Measurements from ENCODE around the gene CADPS.

Gene CADPS

GRCh38 chr3:62774221-62774620 lies 101.0 kb downstream of the CADPS start:
- Histone ChIP-seq H3K27me3 (ENCODE audit: insufficient read depth, low read depth, severe bottlenecking) (no peaks in the 10 kb centered on the region), H3K9me3 (ENCODE audit: severe bottlenecking) (no peaks in the 10 kb centered on the region), H3K36me3 (peaks cover 4% of the 10 kb centered on the region; the same call in 1 of the 2 replicates), H3K4me3 (ENCODE audit: low read depth, low read length) (no peak overlapping the region), H3K27ac (no peak overlapping the region)
- TF ChIP-seq, protein P1, sequence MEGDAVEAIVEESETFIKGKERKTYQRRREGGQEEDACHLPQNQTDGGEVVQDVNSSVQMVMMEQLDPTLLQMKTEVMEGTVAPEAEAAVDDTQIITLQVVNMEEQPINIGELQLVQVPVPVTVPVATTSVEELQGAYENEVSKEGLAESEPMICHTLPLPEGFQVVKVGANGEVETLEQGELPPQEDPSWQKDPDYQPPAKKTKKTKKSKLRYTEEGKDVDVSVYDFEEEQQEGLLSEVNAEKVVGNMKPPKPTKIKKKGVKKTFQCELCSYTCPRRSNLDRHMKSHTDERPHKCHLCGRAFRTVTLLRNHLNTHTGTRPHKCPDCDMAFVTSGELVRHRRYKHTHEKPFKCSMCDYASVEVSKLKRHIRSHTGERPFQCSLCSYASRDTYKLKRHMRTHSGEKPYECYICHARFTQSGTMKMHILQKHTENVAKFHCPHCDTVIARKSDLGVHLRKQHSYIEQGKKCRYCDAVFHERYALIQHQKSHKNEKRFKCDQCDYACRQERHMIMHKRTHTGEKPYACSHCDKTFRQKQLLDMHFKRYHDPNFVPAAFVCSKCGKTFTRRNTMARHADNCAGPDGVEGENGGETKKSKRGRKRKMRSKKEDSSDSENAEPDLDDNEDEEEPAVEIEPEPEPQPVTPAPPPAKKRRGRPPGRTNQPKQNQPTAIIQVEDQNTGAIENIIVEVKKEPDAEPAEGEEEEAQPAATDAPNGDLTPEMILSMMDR (IDR thresholded peaks at IDR 0.05; ENCODE audit: low read depth, low read length) = no peak
- DNase-seq = no peak

- Histone ChIP-seq H3K36me3 (no peaks in the 10 kb centered on the region), H3K9me3 (ENCODE audit: severe bottlenecking) (no peaks in the 10 kb centered on the region), H3K27ac (no peak overlapping the region), H3K4me3 (ENCODE audit: low read depth, low read length) (no peak overlapping the region), H3K27me3 (ENCODE audit: insufficient read depth, low read depth, severe bottlenecking) (no peaks in the 10 kb centered on the region)
- TF ChIP-seq, protein P1 (IDR thresholded peaks at IDR 0.05; ENCODE audit: low read depth, low read length) = no peak
- DNase-seq = no peak
These were observed 103.7 kb downstream of the CADPS start for GRCh38 chr3:62771331-62772072.

DNA sequence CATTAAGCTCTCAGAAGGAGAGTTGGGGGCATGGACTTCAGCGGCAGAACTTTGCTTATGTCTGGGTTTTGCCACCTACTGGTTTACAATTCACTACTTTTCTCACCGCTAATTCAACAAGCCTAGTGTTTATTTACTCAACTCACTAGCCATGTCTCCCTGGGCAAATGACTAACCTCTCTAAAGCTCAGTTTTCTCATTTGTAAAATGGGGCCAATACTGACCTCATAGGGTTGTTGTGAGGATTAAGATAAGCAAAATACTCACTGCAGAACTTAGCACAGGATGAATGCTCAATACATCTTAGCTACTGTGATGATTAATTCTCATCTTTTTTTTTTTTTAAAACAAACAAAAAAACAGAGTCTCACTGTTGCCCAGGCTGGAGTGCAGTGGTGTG lies 106.3 kb downstream of the CADPS start:
- H3K27ac ChIP-seq = no peak overlapping the region
- peaks cover 17% of the 10 kb centered on the region for H3K36me3 ChIP-seq
- no peaks in the 10 kb centered on the region for H3K9me3 ChIP-seq (ENCODE audit: severe bottlenecking)
- H3K27me3 ChIP-seq (ENCODE audit: insufficient read depth, low read depth, severe bottlenecking) = no peaks in the 10 kb centered on the region
- no peak for DNase-seq
- TF ChIP-seq, protein P1 (IDR thresholded peaks at IDR 0.05; ENCODE audit: low read depth, low read length) = no peak
- H3K4me3 ChIP-seq (ENCODE audit: low read depth, low read length) = no peak overlapping the region

GRCh38 chr3:62761711-62762110 lies 113.5 kb downstream of the CADPS start:
- H3K27me3 ChIP-seq (ENCODE audit: insufficient read depth, low read depth, severe bottlenecking) = no peaks in the 10 kb centered on the region
- peak; percentile 61 for DNase-seq
- H3K27ac ChIP-seq = peak overlapping the region; percentile 61

DNA sequence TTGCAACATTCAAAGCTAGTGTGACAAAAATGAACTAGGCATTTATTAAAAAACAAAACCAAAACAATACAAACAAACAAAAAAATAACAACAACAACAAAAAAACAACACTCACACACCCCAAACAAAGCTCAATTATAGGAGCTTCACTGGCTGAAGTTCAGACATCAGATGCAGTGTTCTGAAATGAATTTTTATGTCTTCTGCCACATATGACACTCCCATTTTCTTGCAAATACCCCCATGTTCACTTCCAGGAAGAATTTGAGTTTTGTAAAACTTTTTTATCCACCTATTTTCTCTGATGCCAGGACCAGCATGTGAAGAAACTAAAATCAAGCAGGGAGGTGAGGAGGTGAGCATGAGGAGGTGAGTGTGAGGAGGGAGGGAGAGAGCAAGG lies 113.9 kb downstream of the CADPS start:
- H3K36me3 ChIP-seq = peaks cover 25% of the 10 kb centered on the region
- no peak for DNase-seq
- H3K27me3 ChIP-seq (ENCODE audit: insufficient read depth, low read depth, severe bottlenecking) = no peaks in the 10 kb centered on the region
- no peak overlapping the region; the same call in 1 of the 2 replicates for H3K27ac ChIP-seq
- H3K9me3 ChIP-seq (ENCODE audit: severe bottlenecking) = peaks cover 3% of the 10 kb centered on the region
- H3K4me3 ChIP-seq (ENCODE audit: low read depth, low read length) = no peak overlapping the region
- TF ChIP-seq, protein P1 (IDR thresholded peaks at IDR 0.05; ENCODE audit: low read depth, low read length) = no peak

More at GRCh38 chr3:62761711-62762110, 113.5 kb downstream of the CADPS start:
- TF ChIP-seq, protein P1 (IDR thresholded peaks at IDR 0.05; ENCODE audit: low read depth, low read length) = no peak
- Histone ChIP-seq H3K9me3 (ENCODE audit: severe bottlenecking) (peaks cover 3% of the 10 kb centered on the region), H3K36me3 (peaks cover 25% of the 10 kb centered on the region), H3K4me3 (ENCODE audit: low read depth, low read length) (no peak overlapping the region)

Data from WERI-Rb-1 (cell line).